Measurements from ENCODE around the gene GALNT18.
A peak's percentile ranks its signal among the peaks of the same experiment; 100 is the strongest.

GRCh38 chr11:11569936-11570491 is 51.8 kb downstream of the GALNT18 start:
- peak in 2 of 3 experiments; percentile 20 to 25 for TF ChIP-seq CTCF (optimal IDR thresholded peaks at IDR 0.05 in 1 of 3, IDR thresholded peaks at IDR 0.05 in 1 of 3, conservative IDR thresholded peaks at IDR 0.05 in 1 of 3; ENCODE audit: extremely low read depth in 1 of 3, insufficient read depth in 2 of 3, low read length in 3 of 3)
- TF ChIP-seq EZH2 (IDR thresholded peaks at IDR 0.05; ENCODE audit: low read length), result no peak

All from keratinocyte (primary cell).